ENCODE results near the gene TENM4. TPM values are rescaled to one million over a fixed set of nuclear protein-coding genes. Genes with fewer than 3 reads are reported as not detected.

The TENM4 gene
- total and polyA plus RNA-seq, 10 of the 15 experiments (the other 5 are each of a cell fraction or from before 2014, with no cell fraction given), result 0.03 to 0.12 (median 0.06) TPM; not detected in 7

DNA sequence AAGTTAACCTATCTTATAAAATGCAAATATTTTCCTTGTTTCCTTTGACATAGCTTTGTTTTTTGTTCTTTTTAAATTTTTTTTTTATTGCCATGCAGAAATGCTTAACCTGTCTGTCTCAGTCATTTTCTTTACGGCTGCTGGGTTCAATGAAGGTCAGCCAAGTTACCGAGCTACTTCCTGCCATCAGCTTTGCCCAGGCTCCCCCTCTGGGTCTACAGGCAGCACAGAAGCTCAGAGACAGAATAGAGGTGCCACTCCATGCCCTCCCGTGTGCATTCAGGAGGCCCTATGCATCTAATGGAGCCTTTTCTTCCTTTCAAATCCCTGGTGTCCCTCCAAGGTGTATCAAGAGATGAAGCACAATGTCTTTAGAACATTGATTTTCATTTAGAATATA is 455.2 kb downstream of the TENM4 start:
- no peak for TF ChIP-seq POLR2AphosphoS5 (IDR thresholded peaks at IDR 0.05; ENCODE audit: low read length)
- no peaks in the 10 kb centered on the region for H3K79me2 ChIP-seq (ENCODE audit: control insufficient read depth, insufficient read depth, low read length)
- H3K27me3 ChIP-seq (replicated peaks in 1 of 2; ENCODE audit: control insufficient read depth in 2 of 2, insufficient read depth in 2 of 2, low read length in 1 of 2), result no peaks in the 10 kb centered on the region; a peak in 1 of 4 replicates
- DNase-seq (ENCODE audit: low read depth, low spot score) (no peak), ATAC-seq (no peak), FAIRE-seq (no peak)
- H3K4me1 ChIP-seq (ENCODE audit: control insufficient read depth, insufficient read depth, low read length), result no peaks in the 10 kb centered on the region
- H4K20me1 ChIP-seq (ENCODE audit: control insufficient read depth, insufficient read depth), result no peaks in the 10 kb centered on the region
- 21% methylated on average over 3 of the region's 3 CpGs for WGBS (ENCODE audit: insufficient coverage, insufficient replicate concordance, low lambda C conversion rate, missing lambda C conversion rate)
- no peak overlapping the region for H3K27ac ChIP-seq (ENCODE audit: control insufficient read depth, insufficient read depth)
- H2AFZ ChIP-seq (ENCODE audit: control insufficient read depth, low read depth, low read length), result no peak overlapping the region
- CTCF ChIA-PET, result no interaction called here
- H3K4me3 ChIP-seq, result no peak overlapping the region
- SMC1A ChIA-PET (ENCODE audit: uncharacterized antibody, unreplicated experiment), result no interaction called here
- H3K9me3 ChIP-seq (replicated peaks; ENCODE audit: control insufficient read depth, insufficient read depth, low read length), result no peaks in the 10 kb centered on the region
- BruUV-seq (replicated peaks), result no TSS peak
- no peak overlapping the region for H3K9ac ChIP-seq (ENCODE audit: control insufficient read depth, insufficient read depth, low read length)
- in situ Hi-C loops (cut with MboI) (no loop called here), intact Hi-C loops (cut with micrococcal nuclease; ENCODE audit: unreplicated experiment) (no loop called here)
- no peak overlapping the region for H3K4me2 ChIP-seq (ENCODE audit: control insufficient read depth, insufficient read depth)
- POLR2A ChIA-PET, result no interaction called here
- RAD21 ChIA-PET (ENCODE audit: unreplicated experiment), result no interaction called here
- H3K36me3 ChIP-seq (ENCODE audit: control insufficient read depth in 2 of 2, insufficient read depth in 2 of 2, low read length in 1 of 2), result no peaks in the 10 kb centered on the region

DNA sequence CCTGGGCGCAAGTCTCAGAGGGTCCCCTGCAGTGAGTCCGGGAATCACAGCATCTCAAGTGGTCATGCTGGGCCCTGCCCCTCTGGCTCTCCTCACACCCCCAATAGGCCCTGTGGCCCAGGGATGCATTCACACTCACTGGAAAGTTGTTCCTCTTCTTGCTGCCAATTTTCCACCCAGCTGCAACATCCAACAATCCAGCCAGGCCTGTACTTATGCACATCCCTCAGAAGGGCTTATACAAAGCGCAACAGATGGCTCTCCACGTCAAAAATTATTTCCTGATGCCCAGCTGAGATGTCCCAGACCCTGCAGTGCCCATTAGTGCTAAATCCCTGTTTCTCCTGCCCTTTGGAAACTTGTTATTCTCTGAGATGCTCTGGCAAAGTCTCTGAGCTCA is 458.4 kb downstream of the TENM4 start:
- no peaks in the 10 kb centered on the region for H3K36me3 ChIP-seq (ENCODE audit: control insufficient read depth in 2 of 2, insufficient read depth in 2 of 2, low read length in 1 of 2)
- BruUV-seq (replicated peaks), result no TSS peak
- RAD21 ChIA-PET (ENCODE audit: unreplicated experiment), result no interaction called here
- WGBS (ENCODE audit: insufficient coverage, insufficient replicate concordance, low lambda C conversion rate, missing lambda C conversion rate), result 42% methylated on average over 4 of the region's 4 CpGs
- CTCF ChIA-PET, result no interaction called here
- H2AFZ ChIP-seq (ENCODE audit: control insufficient read depth, low read depth, low read length), result no peak overlapping the region
- no peaks in the 10 kb centered on the region for H4K20me1 ChIP-seq (ENCODE audit: control insufficient read depth, insufficient read depth)
- DNase-seq (ENCODE audit: low read depth, low spot score), result no peak
- H3K4me2 ChIP-seq (ENCODE audit: control insufficient read depth, insufficient read depth), result no peak overlapping the region
- no peaks in the 10 kb centered on the region for H3K27me3 ChIP-seq (replicated peaks in 1 of 2; ENCODE audit: control insufficient read depth in 2 of 2, insufficient read depth in 2 of 2, low read length in 1 of 2)
- POLR2A ChIA-PET, result no interaction called here
- in situ Hi-C loops (cut with MboI), result no loop called here
- no peaks in the 10 kb centered on the region for H3K4me1 ChIP-seq (ENCODE audit: control insufficient read depth, insufficient read depth, low read length)
- no peak for FAIRE-seq
- ATAC-seq, result no peak
- intact Hi-C loops (cut with micrococcal nuclease; ENCODE audit: unreplicated experiment), result no loop called here
- no peaks in the 10 kb centered on the region for H3K9me3 ChIP-seq (replicated peaks; ENCODE audit: control insufficient read depth, insufficient read depth, low read length)
- H3K27ac ChIP-seq (ENCODE audit: control insufficient read depth, insufficient read depth), result no peak overlapping the region
- H3K4me3 ChIP-seq, result no peak overlapping the region
- H3K9ac ChIP-seq (ENCODE audit: control insufficient read depth, insufficient read depth, low read length), result no peak overlapping the region
- SMC1A ChIA-PET (ENCODE audit: uncharacterized antibody, unreplicated experiment), result no interaction called here
- no peaks in the 10 kb centered on the region for H3K79me2 ChIP-seq (ENCODE audit: control insufficient read depth, insufficient read depth, low read length)
- TF ChIP-seq RELA (IDR thresholded peaks at IDR 0.05; ENCODE audit: borderline replicate concordance, partially characterized antibody) (no peak), POLR2AphosphoS2 (IDR thresholded peaks at IDR 0.05; ENCODE audit: low read depth, low read length) (no peak), ZNF217 (IDR thresholded peaks at IDR 0.05) (no peak), GATAD2B (conservative IDR thresholded peaks at IDR 0.05; ENCODE audit: low read depth) (no peak), ZSCAN29 (IDR thresholded peaks at IDR 0.05) (no peak), BMI1 (IDR thresholded peaks at IDR 0.05; ENCODE audit: borderline replicate concordance) (no peak), KLF5 (IDR thresholded peaks at IDR 0.05; ENCODE audit: partially characterized antibody) (no peak), PAX5 (IDR thresholded peaks at IDR 0.05; ENCODE audit: borderline replicate concordance, low read depth, low read length) (no peak), HDGF (IDR thresholded peaks at IDR 0.05) (no peak), CHD2 (IDR thresholded peaks at IDR 0.05; ENCODE audit: borderline replicate concordance, low read depth, low read length) (no peak), FOS (IDR thresholded peaks at IDR 0.05; ENCODE audit: borderline replicate concordance, extremely low read depth, insufficient read length) (no peak), EP300 (IDR thresholded peaks at IDR 0.05; ENCODE audit: borderline replicate concordance in 1 of 2, control insufficient read depth in 1 of 2, low read depth in 2 of 2, low read length in 2 of 2) (no peak), TCF7 (IDR thresholded peaks at IDR 0.05; ENCODE audit: borderline replicate concordance) (no peak), IRF4 (IDR thresholded peaks at IDR 0.05; ENCODE audit: low read depth, low read length) (no peak)
- TF ChIP-seq, protein P1, sequence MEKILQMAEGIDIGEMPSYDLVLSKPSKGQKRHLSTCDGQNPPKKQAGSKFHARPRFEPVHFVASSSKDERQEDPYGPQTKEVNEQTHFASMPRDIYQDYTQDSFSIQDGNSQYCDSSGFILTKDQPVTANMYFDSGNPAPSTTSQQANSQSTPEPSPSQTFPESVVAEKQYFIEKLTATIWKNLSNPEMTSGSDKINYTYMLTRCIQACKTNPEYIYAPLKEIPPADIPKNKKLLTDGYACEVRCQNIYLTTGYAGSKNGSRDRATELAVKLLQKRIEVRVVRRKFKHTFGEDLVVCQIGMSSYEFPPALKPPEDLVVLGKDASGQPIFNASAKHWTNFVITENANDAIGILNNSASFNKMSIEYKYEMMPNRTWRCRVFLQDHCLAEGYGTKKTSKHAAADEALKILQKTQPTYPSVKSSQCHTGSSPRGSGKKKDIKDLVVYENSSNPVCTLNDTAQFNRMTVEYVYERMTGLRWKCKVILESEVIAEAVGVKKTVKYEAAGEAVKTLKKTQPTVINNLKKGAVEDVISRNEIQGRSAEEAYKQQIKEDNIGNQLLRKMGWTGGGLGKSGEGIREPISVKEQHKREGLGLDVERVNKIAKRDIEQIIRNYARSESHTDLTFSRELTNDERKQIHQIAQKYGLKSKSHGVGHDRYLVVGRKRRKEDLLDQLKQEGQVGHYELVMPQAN (conservative IDR thresholded peaks at IDR 0.05), result no peak
- TF ChIP-seq, protein P2, sequence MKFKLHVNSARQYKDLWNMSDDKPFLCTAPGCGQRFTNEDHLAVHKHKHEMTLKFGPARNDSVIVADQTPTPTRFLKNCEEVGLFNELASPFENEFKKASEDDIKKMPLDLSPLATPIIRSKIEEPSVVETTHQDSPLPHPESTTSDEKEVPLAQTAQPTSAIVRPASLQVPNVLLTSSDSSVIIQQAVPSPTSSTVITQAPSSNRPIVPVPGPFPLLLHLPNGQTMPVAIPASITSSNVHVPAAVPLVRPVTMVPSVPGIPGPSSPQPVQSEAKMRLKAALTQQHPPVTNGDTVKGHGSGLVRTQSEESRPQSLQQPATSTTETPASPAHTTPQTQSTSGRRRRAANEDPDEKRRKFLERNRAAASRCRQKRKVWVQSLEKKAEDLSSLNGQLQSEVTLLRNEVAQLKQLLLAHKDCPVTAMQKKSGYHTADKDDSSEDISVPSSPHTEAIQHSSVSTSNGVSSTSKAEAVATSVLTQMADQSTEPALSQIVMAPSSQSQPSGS (IDR thresholded peaks at IDR 0.05; ENCODE audit: low read length), result no peak
